H9 (cell line): ENCODE measurements around the gene RMI2. TPM values are rescaled to one million over a fixed set of nuclear protein-coding genes. Genes with fewer than 3 reads are reported as not detected.

Experiments
- DNase-seq: peaks from one replicate; pipeline ENCODE4 v3.0.0-alpha.2; 2017
- H2AFZ ChIP-seq: one replicate; pipeline ENCODE4 v1.6.1; 2013; ENCODE audit warnings: mild to moderate bottlenecking, low read length, control low read depth, moderate library complexity
- H2AK5ac ChIP-seq: 2 replicates; pipeline ENCODE4 v1.6.1; 2013; ENCODE audit warnings: low read length, control low read depth, mixed read lengths; ENCODE audit not compliant: insufficient read length
- H2BK120ac ChIP-seq: one replicate; pipeline ENCODE4 v1.6.1; 2013; ENCODE audit warnings: low read depth, mild to moderate bottlenecking, low read length, control low read depth, inconsistent platforms; ENCODE audit not compliant: poor library complexity, severe bottlenecking
- H2BK12ac ChIP-seq: 2 replicates; pipeline ENCODE4 v1.6.1; 2013; ENCODE audit warnings: low read length, control low read depth, mixed read lengths, low read depth; ENCODE audit not compliant: insufficient read length
- H2BK15ac ChIP-seq: 2 replicates; pipeline ENCODE4 v1.6.1; 2013; ENCODE audit warnings: low read depth, low read length, control low read depth
- H2BK20ac ChIP-seq: one replicate; pipeline ENCODE4 v1.6.1; 2013; ENCODE audit warnings: low read depth, mild to moderate bottlenecking, low read length, control low read depth, inconsistent platforms; ENCODE audit not compliant: poor library complexity, severe bottlenecking
- H2BK5ac ChIP-seq: 2 replicates; pipeline ENCODE4 v1.6.1; 2013; ENCODE audit warnings: low read length, control low read depth, mixed read lengths; ENCODE audit not compliant: insufficient read length
- H3K14ac ChIP-seq: 2 replicates; pipeline ENCODE4 v1.6.1; 2013; ENCODE audit warnings: low read length, control low read depth; ENCODE audit not compliant: insufficient read depth
- H3K18ac ChIP-seq: 2 replicates; pipeline ENCODE4 v1.6.1; 2013; ENCODE audit warnings: low read depth, mild to moderate bottlenecking, mixed read lengths, low read length, control low read depth; ENCODE audit not compliant: insufficient read length
- H3K23ac ChIP-seq: 2 replicates; pipeline ENCODE4 v1.6.1; 2013; ENCODE audit warnings: low read length, control low read depth, mixed read lengths, low read depth; ENCODE audit not compliant: insufficient read length
- H3K23me2 ChIP-seq: 2 replicates; pipeline ENCODE4 v1.6.1; 2013; ENCODE audit warnings: low read depth, mild to moderate bottlenecking, mixed read lengths, low read length, control low read depth; ENCODE audit not compliant: insufficient read length, poor library complexity, severe bottlenecking
- H3K27ac ChIP-seq: 2 replicates; pipeline ENCODE4 v1.5.1; 2013; ENCODE audit warnings: low read length, control low read depth, mixed read lengths, low read depth; ENCODE audit not compliant: insufficient read length
- H3K27me3 ChIP-seq: 2 replicates; pipeline ENCODE4 v1.6.1; 2013; ENCODE audit warnings: low read length, control low read depth, inconsistent platforms; ENCODE audit not compliant: insufficient read depth
- H3K4ac ChIP-seq: 2 replicates; pipeline ENCODE4 v1.6.1; 2013; ENCODE audit warnings: low read depth, mild to moderate bottlenecking, control low read depth, inconsistent platforms, low read length, moderate library complexity
- H3K4me1 ChIP-seq: 2 replicates; pipeline ENCODE4 v1.6.1; 2013; ENCODE audit warnings: low read length, control low read depth, inconsistent platforms; ENCODE audit not compliant: insufficient read depth
- H3K4me2 ChIP-seq: 2 replicates; pipeline ENCODE4 v1.6.1; 2013; ENCODE audit warnings: low read length, control low read depth, mixed read lengths; ENCODE audit not compliant: insufficient read length, insufficient read depth
- H3K56ac ChIP-seq: 2 replicates; pipeline ENCODE4 v1.6.1; 2013; ENCODE audit warnings: low read depth, mild to moderate bottlenecking, mixed read lengths, low read length, control low read depth; ENCODE audit not compliant: insufficient read length
- H3K79me1 ChIP-seq: 2 replicates; pipeline ENCODE4 v1.6.1; 2013; ENCODE audit warnings: low read depth, mild to moderate bottlenecking, moderate library complexity, low read length, control low read depth, inconsistent platforms; ENCODE audit not compliant: insufficient read depth, poor library complexity, severe bottlenecking
- H3K79me2 ChIP-seq: 2 replicates; pipeline ENCODE4 v1.6.1; 2013; ENCODE audit warnings: low read length, control low read depth, inconsistent platforms; ENCODE audit not compliant: insufficient read depth
- H3K9ac ChIP-seq: 2 replicates; pipeline ENCODE4 v1.6.1; 2013; ENCODE audit warnings: low read length, control low read depth, mixed read lengths; ENCODE audit not compliant: insufficient read length; ENCODE audit errors: extremely low read depth
- H3K9me3 ChIP-seq: one replicate; pipeline ENCODE4 v1.6.1; 2013; ENCODE audit warnings: low read depth, low read length, inconsistent platforms; ENCODE audit not compliant: control insufficient read depth
- H3T11ph ChIP-seq: one replicate; pipeline ENCODE4 v1.6.1; 2013; ENCODE audit warnings: mild to moderate bottlenecking, low read length, control low read depth, inconsistent platforms
- H4K20me1 ChIP-seq: one replicate; pipeline ENCODE4 v1.6.1; 2013; ENCODE audit not compliant: control insufficient read depth, insufficient read length, insufficient read depth
- H4K5ac ChIP-seq: 2 replicates; pipeline ENCODE4 v1.6.1; 2013; ENCODE audit warnings: low read depth, mild to moderate bottlenecking, mixed read lengths, low read length, control low read depth; ENCODE audit not compliant: insufficient read length
- H4K8ac ChIP-seq: replicated peaks from 2 replicates; pipeline ENCODE4 v1.6.1; 2013; ENCODE audit warnings: low read length, control low read depth, mixed read lengths, low read depth; ENCODE audit not compliant: insufficient read length
- H4K91ac ChIP-seq: 2 replicates; pipeline ENCODE4 v1.6.1; 2013; ENCODE audit warnings: low read depth, mild to moderate bottlenecking, moderate library complexity, mixed read lengths, low read length, control low read depth; ENCODE audit not compliant: insufficient read length
- H3K27ac Mint-ChIP-seq, 3 experiments: 2 replicates in 2 of 3; 3 replicates in 1 of 3; pipeline ENCODE4 v1.8.0; 2020 to 2021; ENCODE audit warnings: mixed read lengths in 3 of 3, mild to moderate bottlenecking in 1 of 3, moderate library complexity in 1 of 3
- H3K27me3 Mint-ChIP-seq: 2 replicates; pipeline ENCODE4 v1.8.0; 2021; ENCODE audit warnings: low read depth, mild to moderate bottlenecking, moderate library complexity, mixed read lengths
- H3K36me3 Mint-ChIP-seq, 3 experiments: 2 replicates in 2 of 3; 3 replicates in 1 of 3; pipeline ENCODE4 v1.8.0; 2020 to 2021; ENCODE audit warnings: low read depth in 3 of 3, mixed read lengths in 3 of 3; ENCODE audit not compliant: insufficient read depth in 1 of 3
- H3K4me1 Mint-ChIP-seq, 2 experiments: 2 replicates each; pipeline ENCODE4 v1.8.0; 2020; ENCODE audit warnings: mixed read lengths in 2 of 2
- H3K4me3 Mint-ChIP-seq, 2 experiments: 2 replicates in 1 of 2; 3 replicates in 1 of 2; pipeline ENCODE4 v1.8.0; 2020 to 2021; ENCODE audit warnings: mild to moderate bottlenecking in 2 of 2, mixed read lengths in 2 of 2, moderate library complexity in 1 of 2
- H3K9me3 Mint-ChIP-seq, 2 experiments: 2 replicates in 1 of 2; 3 replicates in 1 of 2; pipeline ENCODE4 v1.8.0; 2020; ENCODE audit warnings: mild to moderate bottlenecking in 2 of 2, mixed read lengths in 2 of 2, moderate library complexity in 1 of 2
- CTCF ChIP-seq: fragments of 200-600 bp; sonication (generic); conservative IDR thresholded peaks from 3 replicates; pipeline ENCODE4 v1.8.0; 2021; ENCODE audit warnings: antibody characterized with exemption, mild to moderate bottlenecking
- WGBS: extraction: QIAGEN DNeasy Blood & Tissue Kit; methylation state at CpG from one replicate; pipeline ENCODE4 v1.1.7; 2013; ENCODE audit warnings: missing lambda C conversion rate, low lambda C conversion rate, mixed read lengths; ENCODE audit not compliant: insufficient read length; ENCODE audit errors: extremely low coverage; 5-methylcytosine and 5-hydroxymethylcytosine counted together
- total RNA-seq: library from RNA; stranded (reverse); gene quantifications from 2 replicates; pipeline ENCODE4 v1.2.1, GENCODE V29; 2021

The RMI2 gene
- total RNA-seq, 1 experiment from 2014 or later: 57.6 TPM

- H3K9me3 ChIP-seq: no peaks in the 10 kb centered on the region
- H2AFZ ChIP-seq: no peak overlapping the region
- H4K20me1 ChIP-seq: no peaks in the 10 kb centered on the region
- H3K79me1 ChIP-seq: no peaks in the 10 kb centered on the region
- Mint-ChIP-seq H3K4me1 (peaks cover 17 to 21% of the 10 kb centered on the region in 2 experiments), H3K4me3 (no peak overlapping the region), H3K27me3 (peaks cover 8% of the 10 kb centered on the region), H3K36me3 (no peaks in the 10 kb centered on the region; a peak in 2 of 7 replicates), H3K27ac (peak overlapping the region in 2 of 3 experiments; percentile 34 to 44; a peak in 2 of 7 replicates), H3K9me3 (no peaks in the 10 kb centered on the region)
- no peak for TF ChIP-seq CTCF
- no peak overlapping the region for H2AK5ac ChIP-seq
- H3T11ph ChIP-seq: no peak overlapping the region
- no peak overlapping the region for H3K23ac ChIP-seq
- no peak overlapping the region for H3K18ac ChIP-seq
- H2BK20ac ChIP-seq: no peak overlapping the region
- H3K27me3 ChIP-seq: no peaks in the 10 kb centered on the region
- no peak overlapping the region for H3K56ac ChIP-seq
- no peaks in the 10 kb centered on the region for H3K4me1 ChIP-seq
- no peak overlapping the region for H2BK15ac ChIP-seq
- no peak overlapping the region for H3K27ac ChIP-seq
- H3K79me2 ChIP-seq: no peaks in the 10 kb centered on the region
- no peak overlapping the region for H2BK5ac ChIP-seq
- H3K9ac ChIP-seq: no peak overlapping the region
- H2BK12ac ChIP-seq: no peak overlapping the region
- H3K23me2 ChIP-seq: no peaks in the 10 kb centered on the region
- H4K8ac ChIP-seq: no peak overlapping the region
- WGBS: no CpG with 5 or more reads among the region's 25 CpGs
- H4K91ac ChIP-seq: no peak overlapping the region
- no peak overlapping the region for H3K4me2 ChIP-seq
- no peak overlapping the region; the same call in 1 of the 2 replicates for H3K14ac ChIP-seq
- H2BK120ac ChIP-seq: no peak overlapping the region
- H4K5ac ChIP-seq: no peak overlapping the region
- H3K4ac ChIP-seq: no peak overlapping the region
- DNase-seq: no peak
Measured at GRCh38 chr16:11384184-11384955, 39.1 kb downstream of the RMI2 start.
